ENCODE measurements around the gene KCNAB3. TPM values are rescaled to one million over a fixed set of nuclear protein-coding genes. Genes with fewer than 3 reads are reported as not detected.
A peak's percentile ranks its signal among the peaks of the same experiment; 100 is the strongest.

The KCNAB3 gene
- total RNA-seq, 2 experiments from 2014 or later, result 8.8 to 10.3 TPM

DNA sequence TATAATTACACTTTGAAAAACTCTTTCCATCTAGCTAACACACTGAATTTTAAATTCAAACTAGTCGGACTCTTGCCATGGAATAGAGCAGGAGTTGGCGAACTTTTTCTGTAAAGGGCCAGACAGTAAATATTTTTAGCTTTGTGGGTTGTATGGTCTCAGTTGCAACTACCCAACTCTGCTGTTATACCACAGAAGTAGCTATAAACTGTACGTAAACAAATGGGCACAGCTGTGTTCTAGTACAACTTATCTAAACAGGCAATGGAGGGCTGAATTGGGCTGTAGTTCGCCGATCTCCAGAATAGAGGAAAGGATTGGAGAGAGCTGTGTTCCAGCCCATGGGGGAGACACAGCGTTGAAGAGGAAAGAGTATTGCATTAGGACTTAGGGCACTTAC, 11.1 kb upstream of the KCNAB3 start:
- POLR2A ChIA-PET, result interaction anchor here (1.1 to 1.8 kb wide), 2 partner anchors 9 to 18 kb away, joined by 4 to 8 read pairs; partner anchors contain the start of genes CNTROB and TRAPPC1

DNA sequence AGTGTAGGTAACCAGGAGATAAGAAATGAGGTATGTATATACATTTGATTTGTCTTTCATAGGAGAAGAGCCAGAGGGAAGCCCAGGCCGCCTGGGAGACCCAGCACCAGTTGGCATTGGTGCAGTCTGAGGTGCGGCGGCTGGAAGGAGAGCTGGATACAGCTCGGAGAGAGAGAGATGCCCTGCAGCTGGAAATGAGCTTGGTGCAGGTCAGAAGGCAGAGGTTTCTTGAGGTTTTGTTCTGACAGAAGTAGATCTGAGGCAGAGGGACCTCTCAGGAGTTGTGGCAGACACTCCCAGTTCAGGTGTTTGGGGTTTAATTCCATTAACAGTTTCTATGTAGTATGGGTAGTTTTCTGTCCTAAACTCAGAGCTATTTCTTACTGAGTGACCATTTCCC, 10.4 kb upstream of the KCNAB3 start:
- Mint-ChIP-seq H3K9me3 (ENCODE audit: insufficient read depth) (no peaks in the 10 kb centered on the region), H3K4me1 (ENCODE audit: low read depth) (peaks cover 11% of the 10 kb centered on the region), H3K27ac (no peak overlapping the region), H3K36me3 (ENCODE audit: low read depth) (peaks cover 71% of the 10 kb centered on the region), H3K27me3 (ENCODE audit: low read depth) (no peaks in the 10 kb centered on the region), H3K4me3 (no peak overlapping the region)
- DNase-seq (no peak), ATAC-seq (no peak)
- ChIA-PET POLR2A (interaction anchor here (1.1 to 1.8 kb wide), 2 partner anchors 8 to 18 kb away, joined by 4 to 8 read pairs; partner anchors contain the start of genes CNTROB and TRAPPC1), CTCF (interaction anchor here (0.7 to 3.4 kb wide), 3 partner anchors 24 to 139 kb away, joined by 3 to 25 read pairs (median 3); partner anchors contain the start of gene RNF227)

More for the DNA sequence above, 11.1 kb upstream of the KCNAB3 start:
- Mint-ChIP-seq H3K4me1 (ENCODE audit: low read depth) (peaks cover 6% of the 10 kb centered on the region), H3K27me3 (ENCODE audit: low read depth) (no peaks in the 10 kb centered on the region), H3K9me3 (ENCODE audit: insufficient read depth) (no peaks in the 10 kb centered on the region), H3K4me3 (no peak overlapping the region), H3K27ac (no peak overlapping the region), H3K36me3 (ENCODE audit: low read depth) (peaks cover 69% of the 10 kb centered on the region)
- CTCF ChIA-PET, result interaction anchor here (1.2 to 3.4 kb wide), 4 partner anchors 10 to 170 kb away, joined by 3 to 25 read pairs (median 3); no protein-coding TSS in a partner anchor
- no peak for ATAC-seq
- DNase-seq, result no peak

GRCh38 chr17:7935859-7936258, 6.2 kb upstream of the KCNAB3 start:
- Mint-ChIP-seq H3K4me3 (no peak overlapping the region), H3K36me3 (ENCODE audit: low read depth) (peaks cover 57% of the 10 kb centered on the region), H3K27ac (no peak overlapping the region), H3K27me3 (ENCODE audit: low read depth) (no peaks in the 10 kb centered on the region), H3K4me1 (ENCODE audit: low read depth) (peaks cover 38% of the 10 kb centered on the region), H3K9me3 (ENCODE audit: insufficient read depth) (no peaks in the 10 kb centered on the region)
- ChIA-PET POLR2A (interaction anchor here (0.8 kb wide), 1 partner anchor 54 kb away, joined by 3 read pairs; no protein-coding TSS in a partner anchor), CTCF (interaction anchor here (1.1 to 9.7 kb wide), 5 partner anchors 9 to 73 kb away, joined by 3 to 128 read pairs (median 5); no protein-coding TSS in a partner anchor)
- DNase-seq, result no peak
- no peak for ATAC-seq

GRCh38 chr17:7932949-7933348, 3.3 kb upstream of the KCNAB3 start:
- ChIA-PET CTCF (interaction anchor here (0.8 to 9.7 kb wide), 24 partner anchors 8 to 124 kb away, joined by 3 to 128 read pairs (median 6); partner anchors contain the start of genes NAA38 and RNF227), POLR2A (interaction anchor here (0.5 to 4.2 kb wide), 14 partner anchors 7 to 278 kb away, joined by 3 to 44 read pairs (median 4); partner anchors contain the start of genes AURKB and RNF227)
- H3K4me3 Mint-ChIP-seq, result peak overlapping the region; percentile 95
- peaks cover 46% of the 10 kb centered on the region for H3K36me3 Mint-ChIP-seq (ENCODE audit: low read depth)
- no peaks in the 10 kb centered on the region for H3K27me3 Mint-ChIP-seq (ENCODE audit: low read depth)
- DNase-seq, result peak; percentile 56
- no peaks in the 10 kb centered on the region for H3K9me3 Mint-ChIP-seq (ENCODE audit: insufficient read depth)
- no peak for ATAC-seq
- H3K27ac Mint-ChIP-seq, result peak overlapping the region; percentile 98
- H3K4me1 Mint-ChIP-seq (ENCODE audit: low read depth), result peaks cover 52% of the 10 kb centered on the region

GRCh38 chr17:7932483-7932891, 2.8 kb upstream of the KCNAB3 start:
- Mint-ChIP-seq H3K9me3 (ENCODE audit: insufficient read depth) (no peaks in the 10 kb centered on the region), H3K36me3 (ENCODE audit: low read depth) (peaks cover 46% of the 10 kb centered on the region), H3K4me3 (peak overlapping the region; percentile 95), H3K4me1 (ENCODE audit: low read depth) (peaks cover 52% of the 10 kb centered on the region), H3K27me3 (ENCODE audit: low read depth) (no peaks in the 10 kb centered on the region), H3K27ac (peak overlapping the region; percentile 98)
- ATAC-seq, result peak; percentile 38
- POLR2A ChIA-PET, result interaction anchor here (0.5 to 4.2 kb wide), 18 partner anchors 8 to 278 kb away, joined by 3 to 44 read pairs (median 4); partner anchors contain the start of genes AURKB, NAA38 and RNF227
- CTCF ChIA-PET, result interaction anchor here (0.8 to 9.7 kb wide), 24 partner anchors 9 to 187 kb away, joined by 3 to 128 read pairs (median 6); partner anchors contain the start of genes NAA38 and RNF227
- DNase-seq, result peak; percentile 51

DNA sequence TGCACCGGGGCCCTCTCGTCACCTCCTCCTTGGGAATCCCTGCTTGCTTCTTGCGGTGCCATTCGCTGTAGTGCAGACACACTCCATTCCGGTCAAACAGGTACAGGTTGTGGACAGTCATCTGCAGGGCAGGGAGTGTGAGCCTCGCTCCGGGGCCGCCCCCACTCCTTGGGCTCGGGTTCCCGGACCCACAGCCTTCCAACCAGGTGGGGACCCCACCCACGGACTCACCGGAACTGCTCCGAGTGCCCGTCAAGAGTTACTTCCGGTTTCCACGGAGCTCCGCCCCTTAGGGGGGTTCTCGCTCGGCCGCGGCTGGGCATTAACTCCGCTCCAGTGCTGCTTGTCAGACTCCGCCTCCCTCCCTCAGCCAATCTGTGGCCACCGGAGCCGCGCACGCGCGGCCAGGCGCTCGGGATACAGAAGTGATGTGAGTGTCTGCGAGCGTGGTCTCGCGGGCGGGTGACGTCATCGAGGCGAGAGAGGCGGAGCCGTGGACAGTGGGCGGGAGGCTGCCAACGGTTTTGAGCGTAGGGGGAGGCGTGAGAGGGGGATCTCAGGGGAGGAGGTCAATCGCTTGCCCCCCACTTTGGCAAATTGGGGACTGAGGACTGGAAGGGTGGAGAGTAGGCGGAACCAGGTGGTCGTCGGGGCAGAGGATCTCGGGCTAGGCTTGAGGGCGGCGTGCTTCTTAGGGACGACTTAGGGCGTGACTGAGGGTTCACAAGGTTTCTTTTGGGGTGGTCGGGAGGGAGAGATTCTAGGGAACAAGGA, 2.2 kb upstream of the KCNAB3 start, which contains the start of the genes CNTROB and TRAPPC1:
Gene CNTROB (plus strand): TSS at position 498 of the 774 bp plus-strand sequence. CDS start 874 bp downstream, outside the sequence.
Gene TRAPPC1 (minus strand): TSS at position 238 of the 774 bp plus-strand sequence. CDS start 117 bp downstream, at position 121.
- Mint-ChIP-seq H3K4me1 (ENCODE audit: low read depth) (peaks cover 49% of the 10 kb centered on the region), H3K27ac (peak within 1 kb of the TSS; percentile 98), H3K9me3 (ENCODE audit: insufficient read depth) (no peaks in the 10 kb centered on the region), H3K36me3 (ENCODE audit: low read depth) (peaks cover 43% of the 10 kb centered on the region), H3K27me3 (ENCODE audit: low read depth) (no peaks in the 10 kb centered on the region), H3K4me3 (peak within 1 kb of the TSS; percentile 95)
- DNase-seq, result peak; percentile 100
- peak; percentile 98 for ATAC-seq
- POLR2A ChIA-PET, result interaction anchor here (0.6 to 4.2 kb wide), 16 partner anchors 8 to 279 kb away, joined by 3 to 44 read pairs (median 5); partner anchors contain the start of genes AURKB, NAA38 and RNF227
- CTCF ChIA-PET, result interaction anchor here (1.0 to 9.7 kb wide), 18 partner anchors 11 to 187 kb away, joined by 3 to 128 read pairs (median 6); partner anchors contain the start of genes NAA38 and RNF227

GRCh38 chr17:7930841-7931631, 1.4 kb upstream of the KCNAB3 start:
- Mint-ChIP-seq H3K4me3 (peak overlapping the region; percentile 95), H3K36me3 (ENCODE audit: low read depth) (peaks cover 37% of the 10 kb centered on the region), H3K9me3 (ENCODE audit: insufficient read depth) (no peaks in the 10 kb centered on the region), H3K27me3 (ENCODE audit: low read depth) (no peaks in the 10 kb centered on the region), H3K27ac (peak overlapping the region; percentile 98), H3K4me1 (ENCODE audit: low read depth) (peaks cover 47% of the 10 kb centered on the region)
- DNase-seq (no peak), ATAC-seq (no peak)
- ChIA-PET POLR2A (interaction anchor here (0.9 to 4.2 kb wide), 9 partner anchors 9 to 245 kb away, joined by 4 to 44 read pairs (median 8); partner anchors contain the start of genes NAA38 and RNF227), CTCF (interaction anchor here (1.0 to 9.7 kb wide), 9 partner anchors 10 to 188 kb away, joined by 3 to 128 read pairs (median 14); partner anchors contain the start of gene RNF227)

DNA sequence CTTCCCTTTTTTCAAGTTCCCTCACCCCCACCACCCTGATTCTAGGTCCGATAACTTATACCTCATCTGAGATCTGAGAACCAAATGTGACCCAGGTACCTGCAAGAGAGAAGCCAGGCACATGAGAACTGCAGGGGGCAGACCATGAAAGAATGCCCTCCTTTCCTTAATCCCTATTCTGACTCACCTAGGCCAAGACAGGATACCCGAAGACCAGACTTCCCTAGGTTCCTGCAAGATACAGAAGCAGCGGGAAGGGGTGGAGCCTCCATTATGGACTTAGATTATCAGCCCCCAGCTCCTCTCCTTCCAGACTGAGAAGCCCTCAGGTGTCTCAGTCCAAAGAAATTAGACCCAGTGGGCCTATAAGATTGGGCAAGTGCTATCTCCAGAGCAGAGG, 2.1 kb downstream of the KCNAB3 start:
- Mint-ChIP-seq H3K27ac (no peak overlapping the region), H3K27me3 (ENCODE audit: low read depth) (no peaks in the 10 kb centered on the region), H3K9me3 (ENCODE audit: insufficient read depth) (no peaks in the 10 kb centered on the region), H3K4me3 (no peak overlapping the region), H3K4me1 (ENCODE audit: low read depth) (peaks cover 38% of the 10 kb centered on the region), H3K36me3 (ENCODE audit: low read depth) (peaks cover 12% of the 10 kb centered on the region)
- ATAC-seq, result no peak
- DNase-seq, result no peak
- CTCF ChIA-PET, result interaction anchor here (2.2 to 2.6 kb wide), 2 partner anchors 11 to 62 kb away, joined by 10 to 16 read pairs; partner anchors contain the start of gene RNF227
- POLR2A ChIA-PET, result interaction anchor here (1.4 kb wide), 1 partner anchor 12 kb away, joined by 4 read pairs; the partner anchor contains the start of gene RNF227

GRCh38 chr17:7922845-7923628, 6.6 kb downstream of the KCNAB3 start:
- Mint-ChIP-seq H3K27me3 (ENCODE audit: low read depth) (no peaks in the 10 kb centered on the region), H3K9me3 (ENCODE audit: insufficient read depth) (no peaks in the 10 kb centered on the region), H3K27ac (peak overlapping the region; percentile 74), H3K36me3 (ENCODE audit: low read depth) (peaks cover 4% of the 10 kb centered on the region), H3K4me3 (peak overlapping the region; percentile 54), H3K4me1 (ENCODE audit: low read depth) (peaks cover 25% of the 10 kb centered on the region)
- ChIA-PET POLR2A (interaction anchor here (1.2 to 3.1 kb wide), 2 partner anchors 9 to 17 kb away, joined by 4 to 23 read pairs; partner anchors contain the start of genes CNTROB and TRAPPC1), CTCF (interaction anchor here (1.2 to 2.5 kb wide), 6 partner anchors 10 to 67 kb away, joined by 4 to 16 read pairs (median 6); partner anchors contain the start of gene NAA38)
- ATAC-seq, result peak; percentile 97
- peak; percentile 88 for DNase-seq

Data from activated CD8-positive, alpha-beta T cell treated with anti-CD3 and anti-CD28 coated beads, Interleukin-2, amount 10 ng/mL, durations not matched to agents 7 days and 5 days (primary cell).